AG09319 (cell line): ENCODE measurements around the gene SCAMP3.

Experiments used
- DNase-seq: peaks from one replicate; pipeline ENCODE4 v3.0.0-alpha.2; 2010; ENCODE audit warnings: low read depth; ENCODE audit errors: extremely low read depth
- TF ChIP-seq, protein P1 (sequence below): IDR thresholded peaks from 2 replicates; pipeline ENCODE4 v1.5.1; 2011; ENCODE audit warnings: low read depth, mild to moderate bottlenecking, inconsistent platforms, low read length, moderate library complexity

SCAMP3 gene

GRCh38 chr1:155263067-155263466, 907 bp upstream of the SCAMP3 start:
- no peak for DNase-seq
- TF ChIP-seq, protein P1, sequence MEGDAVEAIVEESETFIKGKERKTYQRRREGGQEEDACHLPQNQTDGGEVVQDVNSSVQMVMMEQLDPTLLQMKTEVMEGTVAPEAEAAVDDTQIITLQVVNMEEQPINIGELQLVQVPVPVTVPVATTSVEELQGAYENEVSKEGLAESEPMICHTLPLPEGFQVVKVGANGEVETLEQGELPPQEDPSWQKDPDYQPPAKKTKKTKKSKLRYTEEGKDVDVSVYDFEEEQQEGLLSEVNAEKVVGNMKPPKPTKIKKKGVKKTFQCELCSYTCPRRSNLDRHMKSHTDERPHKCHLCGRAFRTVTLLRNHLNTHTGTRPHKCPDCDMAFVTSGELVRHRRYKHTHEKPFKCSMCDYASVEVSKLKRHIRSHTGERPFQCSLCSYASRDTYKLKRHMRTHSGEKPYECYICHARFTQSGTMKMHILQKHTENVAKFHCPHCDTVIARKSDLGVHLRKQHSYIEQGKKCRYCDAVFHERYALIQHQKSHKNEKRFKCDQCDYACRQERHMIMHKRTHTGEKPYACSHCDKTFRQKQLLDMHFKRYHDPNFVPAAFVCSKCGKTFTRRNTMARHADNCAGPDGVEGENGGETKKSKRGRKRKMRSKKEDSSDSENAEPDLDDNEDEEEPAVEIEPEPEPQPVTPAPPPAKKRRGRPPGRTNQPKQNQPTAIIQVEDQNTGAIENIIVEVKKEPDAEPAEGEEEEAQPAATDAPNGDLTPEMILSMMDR = no peak

DNA sequence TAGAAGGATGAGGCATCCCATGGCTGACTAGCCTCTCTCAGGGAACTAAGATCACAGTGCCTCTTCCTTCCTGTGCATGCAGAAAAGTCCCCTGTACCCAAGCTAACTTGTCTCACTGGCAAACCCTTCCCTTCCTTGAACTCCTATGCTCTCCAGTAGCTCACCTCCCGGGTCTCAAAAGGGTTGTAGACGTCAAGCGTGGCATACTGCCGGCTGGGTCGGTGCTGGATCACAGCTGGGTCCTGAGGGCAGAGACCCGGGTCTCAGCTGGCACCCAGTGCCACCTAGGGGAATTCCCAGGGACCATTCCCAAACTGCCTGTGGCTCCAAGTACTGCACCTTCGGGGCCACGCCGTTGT, 688 bp downstream of the SCAMP3 start:
- no peak for DNase-seq

DNA sequence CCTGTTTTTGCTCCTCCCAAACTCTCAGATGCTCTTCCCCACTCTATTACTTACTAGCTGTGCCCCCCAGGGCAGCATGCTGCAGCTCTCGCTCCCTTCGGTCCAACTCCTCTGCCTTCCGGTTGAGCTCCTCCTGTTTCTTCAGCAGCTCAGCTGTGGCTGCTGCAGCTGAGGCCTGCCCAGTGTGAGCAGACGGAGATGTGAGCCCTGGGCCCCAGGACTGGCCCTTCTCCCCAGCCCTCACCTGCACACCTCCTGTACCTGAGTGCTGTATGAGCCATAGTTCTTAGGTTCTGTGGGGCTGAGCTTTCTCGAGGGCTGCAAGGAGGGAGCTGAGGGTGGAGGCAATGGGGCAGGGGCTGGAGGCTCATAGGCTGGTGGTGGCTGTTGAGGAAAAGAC, 1.9 kb downstream of the SCAMP3 start:
- no peak for DNase-seq

More for the DNA sequence above, 688 bp downstream of the SCAMP3 start:
- TF ChIP-seq, protein P1 = no peak; the same call in 1 of the 2 replicates

GRCh38 chr1:155256058-155256852, 5.9 kb downstream of the SCAMP3 start:
- DNase-seq = no peak
- TF ChIP-seq, protein P1 = no peak

More for the DNA sequence above, 1.9 kb downstream of the SCAMP3 start:
- TF ChIP-seq, protein P1 = no peak

- TF ChIP-seq, protein P1 = no peak
- DNase-seq = peak; percentile 57
Observed at GRCh38 chr1:155255243-155256007, 6.7 kb downstream of the SCAMP3 start, which contains the start of gene ENTREP3. Gene ENTREP3, minus strand, starts transcription at chr1:155255483. Its CDS starts 606 bp downstream, at chr1:155254877.

GRCh38 chr1:155254714-155255242, 7.4 kb downstream of the SCAMP3 start:
- TF ChIP-seq, protein P1 = no peak

DNA sequence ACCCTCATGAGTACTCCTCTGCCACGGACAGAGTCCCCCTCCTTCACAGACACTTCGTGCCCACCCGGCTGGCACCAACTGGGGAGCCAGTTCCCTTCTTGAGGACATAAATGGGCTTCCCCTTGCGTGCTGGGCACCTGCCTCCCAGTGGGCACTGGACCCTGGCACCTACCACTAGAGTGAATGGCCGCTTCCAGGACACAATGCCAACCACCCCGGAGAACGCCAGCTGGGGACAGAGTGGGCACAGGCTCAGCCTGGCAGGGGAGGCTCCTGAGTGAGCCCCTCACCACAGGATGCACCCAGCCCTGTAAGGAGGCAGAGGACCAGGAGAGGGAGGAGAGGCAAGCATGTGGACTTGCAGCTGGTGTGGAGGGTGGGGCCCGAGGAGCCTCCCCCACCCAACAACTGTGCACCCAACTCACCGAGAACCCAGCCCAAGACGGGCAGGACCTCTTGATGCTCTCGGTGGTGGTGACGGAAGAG, 7.9 kb downstream of the SCAMP3 start:
- TF ChIP-seq, protein P1 = no peak
- DNase-seq = no peak

More at GRCh38 chr1:155254714-155255242, 7.4 kb downstream of the SCAMP3 start:
- DNase-seq = no peak
